ENCODE measurements around the gene GON7.
A peak's percentile ranks its signal among the peaks of the same experiment; 100 is the strongest.

Gene GON7

GRCh38 chr14:93220509-93220908 lies 13.6 kb upstream of the GON7 start:
- no peak for DNase-seq (ENCODE audit: low read depth)
- no peak for TF ChIP-seq CTCF (IDR thresholded peaks at IDR 0.05; ENCODE audit: insufficient read depth, low read depth, low read length, missing control alignments)

GRCh38 chr14:93219103-93219726 lies 12.3 kb upstream of the GON7 start:
- H3K4me3 ChIP-seq (ENCODE audit: low read length) = no peak overlapping the region
- DNase-seq (ENCODE audit: low read depth) = peak; percentile 83
- peak; percentile 80 for TF ChIP-seq CTCF (IDR thresholded peaks at IDR 0.05; ENCODE audit: insufficient read depth, low read depth, low read length, missing control alignments)

More at GRCh38 chr14:93220509-93220908, 13.6 kb upstream of the GON7 start:
- no peak overlapping the region for H3K4me3 ChIP-seq (ENCODE audit: low read length)

GRCh38 chr14:93214598-93214997 lies 7.7 kb upstream of the GON7 start:
- TF ChIP-seq CTCF (IDR thresholded peaks at IDR 0.05; ENCODE audit: insufficient read depth, low read depth, low read length, missing control alignments) = no peak
- DNase-seq (ENCODE audit: low read depth) = no peak

GRCh38 chr14:93212432-93212831 lies 5.6 kb upstream of the GON7 start:
- no peak for TF ChIP-seq CTCF (IDR thresholded peaks at IDR 0.05; ENCODE audit: insufficient read depth, low read depth, low read length, missing control alignments)
- DNase-seq (ENCODE audit: low read depth) = no peak
- H3K4me3 ChIP-seq (ENCODE audit: low read length) = no peak overlapping the region

More at GRCh38 chr14:93214598-93214997, 7.7 kb upstream of the GON7 start:
- no peak overlapping the region for H3K4me3 ChIP-seq (ENCODE audit: low read length)

GRCh38 chr14:93207468-93208308 lies 823 bp upstream of the GON7 start:
- peak; percentile 55 for DNase-seq (ENCODE audit: low read depth)
- TF ChIP-seq CTCF (IDR thresholded peaks at IDR 0.05; ENCODE audit: insufficient read depth, low read depth, low read length, missing control alignments) = peak; percentile 8
- peak overlapping the region; percentile 91 for H3K4me3 ChIP-seq (ENCODE audit: low read length)

GRCh38 chr14:93201155-93201704 lies 5.6 kb downstream of the GON7 start:
- no peak overlapping the region for H3K4me3 ChIP-seq (ENCODE audit: low read length)
- no peak for TF ChIP-seq CTCF (IDR thresholded peaks at IDR 0.05; ENCODE audit: insufficient read depth, low read depth, low read length, missing control alignments)
- peak; percentile 23 for DNase-seq (ENCODE audit: low read depth)
